Duodenal mucosa (tissue), 2 donors: ENCODE results near the gene TBC1D20.

ENCODE experiments used
- H3K27ac ChIP-seq: one replicate; pipeline ENCODE4 v1.7.0; 2013; ENCODE audit warnings: low read depth, low read length
- H3K27me3 ChIP-seq, 2 donors: one replicate each; pipeline ENCODE4 v1.7.0; 2013; ENCODE audit warnings: low read length in 2 of 2, control low read depth in 1 of 2; ENCODE audit not compliant: insufficient read depth in 2 of 2, control insufficient read depth in 1 of 2
- H3K36me3 ChIP-seq, 2 donors: one replicate each; pipeline ENCODE4 v1.7.0; 2013; ENCODE audit warnings: low read length in 2 of 2, control low read depth in 1 of 2; ENCODE audit not compliant: insufficient read depth in 2 of 2, control insufficient read depth in 1 of 2
- H3K4me1 ChIP-seq, 2 donors: one replicate each; pipeline ENCODE4 v1.7.0; 2013; ENCODE audit warnings: low read length in 2 of 2, control low read depth in 1 of 2; ENCODE audit not compliant: insufficient read depth in 2 of 2, control insufficient read depth in 1 of 2
- H3K4me3 ChIP-seq, 2 donors: one replicate each; pipeline ENCODE4 v1.7.0; 2013; ENCODE audit warnings: low read length in 2 of 2, low read depth in 1 of 2
- H3K9ac ChIP-seq, 2 donors: one replicate each; pipeline ENCODE4 v1.7.0; 2013; ENCODE audit warnings: low read length in 2 of 2, low read depth in 1 of 2
- H3K9me3 ChIP-seq, 2 donors: one replicate each; pipeline ENCODE4 v1.7.0; 2013; ENCODE audit warnings: low read length in 2 of 2, control low read depth in 1 of 2; ENCODE audit not compliant: control insufficient read depth in 1 of 2

TBC1D20 gene

DNA sequence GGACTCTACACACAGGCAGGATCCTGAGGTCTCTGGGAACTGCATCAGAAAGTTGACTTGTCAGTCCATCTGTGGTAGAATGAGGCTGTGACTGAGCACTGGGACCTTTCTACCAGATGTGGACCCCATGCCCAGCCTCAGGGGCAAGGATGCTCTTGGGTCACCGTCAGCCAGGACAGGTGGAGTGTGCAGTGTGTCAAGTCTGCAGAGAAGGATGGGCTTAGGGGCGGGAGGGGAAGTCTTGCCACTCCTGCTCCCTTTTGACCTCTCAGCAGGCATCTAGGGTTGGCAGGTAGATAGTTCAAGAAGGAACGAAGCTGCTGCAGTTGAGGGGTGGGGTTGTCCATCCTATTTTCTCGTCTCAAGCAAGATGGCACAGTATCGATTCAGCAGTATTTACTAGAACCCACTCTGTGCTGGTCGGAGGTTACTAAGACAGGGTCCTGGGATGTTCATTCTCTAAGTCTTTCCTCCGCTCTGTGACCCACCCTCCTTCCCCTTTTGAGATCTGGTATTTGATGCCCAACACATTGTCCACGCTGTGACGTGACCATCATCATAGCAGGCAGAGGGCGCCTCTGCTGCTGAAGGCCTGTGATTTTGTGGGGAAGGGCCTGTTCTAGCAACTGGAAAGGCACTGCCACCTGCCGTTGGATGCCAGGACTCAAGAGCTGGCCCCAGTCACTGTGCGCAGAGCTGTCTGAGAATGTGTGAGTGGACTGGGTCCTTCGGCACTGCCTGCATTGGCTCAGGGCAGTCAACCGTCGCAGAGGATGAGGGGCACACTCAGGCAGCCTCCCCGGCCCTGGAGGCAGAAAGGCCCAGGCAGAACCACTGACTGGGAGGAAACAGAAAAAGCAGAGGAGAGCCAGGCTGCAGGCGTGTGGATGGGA, 31.1 kb downstream of the TBC1D20 start:
- Histone ChIP-seq H3K4me1 (no peaks in the 10 kb centered on the region), H3K9me3 (no peaks in the 10 kb centered on the region), H3K36me3 (peaks cover 36 to 69% of the 10 kb centered on the region in 2 donors), H3K4me3 (no peak overlapping the region), H3K9ac (no peak overlapping the region), H3K27me3 (no peaks in the 10 kb centered on the region), H3K27ac (no peak overlapping the region)

DNA sequence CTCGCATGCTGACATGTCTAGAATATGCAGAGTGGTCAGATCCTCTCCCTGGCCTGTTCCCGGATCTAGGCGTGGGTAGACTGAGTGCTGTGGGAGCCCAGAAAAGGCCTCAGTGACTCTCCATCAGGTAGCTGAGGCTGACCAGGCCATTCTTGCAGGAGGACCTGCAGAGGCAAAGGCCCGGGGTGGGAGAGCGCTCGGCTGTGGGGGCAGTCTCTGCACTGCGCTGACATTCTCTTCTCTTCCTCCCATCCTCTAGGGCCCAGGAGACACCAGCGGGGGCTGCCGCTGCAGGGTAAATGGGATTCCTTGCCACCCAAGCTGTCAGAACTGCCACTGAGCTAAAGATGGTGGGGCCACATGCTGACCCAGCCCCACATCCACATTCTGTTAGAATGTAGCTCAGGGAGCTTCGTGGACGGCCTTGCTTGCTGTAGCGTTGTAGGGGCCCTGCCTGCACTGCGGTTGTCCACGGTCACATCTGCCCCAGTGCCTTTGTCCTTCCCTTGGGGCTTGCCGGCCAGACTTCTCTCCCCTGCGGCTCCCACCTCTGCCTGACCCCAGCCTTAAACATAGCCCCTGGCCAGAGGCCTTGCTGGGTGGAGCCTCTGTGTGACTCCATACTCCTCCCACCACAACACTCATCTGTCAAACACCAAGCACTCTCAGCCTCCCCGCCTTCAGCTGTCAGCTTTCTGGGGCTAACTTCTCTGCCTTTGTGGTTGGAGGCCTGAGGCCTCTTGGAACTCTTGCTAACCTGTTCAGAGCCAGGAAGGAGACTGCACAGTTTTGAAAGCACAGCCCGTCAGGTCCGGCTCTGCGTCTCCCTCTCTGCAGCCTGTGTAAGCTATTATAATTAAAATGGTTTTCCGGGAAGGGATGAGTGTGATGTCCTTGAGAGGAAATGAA, 32.0 kb downstream of the TBC1D20 start:
- no peak overlapping the region for H3K9ac ChIP-seq
- H3K9me3 ChIP-seq, result no peaks in the 10 kb centered on the region
- H3K4me3 ChIP-seq, result no peak overlapping the region
- H3K27ac ChIP-seq, result no peak overlapping the region
- H3K27me3 ChIP-seq, result no peaks in the 10 kb centered on the region
- H3K4me1 ChIP-seq, result no peaks in the 10 kb centered on the region
- peaks cover 27 to 61% of the 10 kb centered on the region in 2 donors for H3K36me3 ChIP-seq

DNA sequence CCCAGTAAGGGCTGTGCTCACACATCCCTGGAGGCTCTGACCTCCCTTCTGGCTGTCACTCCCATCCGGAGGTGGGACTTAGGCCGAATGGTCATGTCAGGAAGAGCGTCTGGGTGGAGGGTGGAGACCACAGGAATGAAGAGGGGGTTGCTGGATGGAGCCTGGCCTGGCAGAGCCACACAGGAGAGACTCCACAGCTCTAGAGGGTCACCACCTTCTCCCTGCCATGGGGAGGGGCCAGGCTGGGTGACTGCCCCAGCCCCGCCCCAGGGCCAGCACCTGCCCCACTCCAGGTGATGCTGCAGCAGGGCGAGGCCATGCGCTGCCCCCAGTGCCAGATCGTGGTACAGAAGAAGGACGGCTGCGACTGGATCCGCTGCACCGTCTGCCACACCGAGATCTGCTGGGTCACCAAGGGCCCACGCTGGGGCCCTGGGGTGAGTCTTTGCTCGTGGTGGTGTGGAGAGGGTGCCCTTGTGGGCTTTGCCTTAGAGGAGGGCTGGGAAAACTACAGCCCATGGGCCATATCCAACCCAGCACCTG, 33.6 kb downstream of the TBC1D20 start:
- no peaks in the 10 kb centered on the region for H3K9me3 ChIP-seq
- H3K27ac ChIP-seq, result no peak overlapping the region
- H3K4me1 ChIP-seq, result no peaks in the 10 kb centered on the region
- H3K4me3 ChIP-seq, result no peak overlapping the region
- peaks cover 36 to 59% of the 10 kb centered on the region in 2 donors for H3K36me3 ChIP-seq
- H3K9ac ChIP-seq, result no peak overlapping the region
- H3K27me3 ChIP-seq, result no peaks in the 10 kb centered on the region

GRCh38 chr20:427849-428657, 34.3 kb downstream of the TBC1D20 start:
- no peaks in the 10 kb centered on the region for H3K4me1 ChIP-seq
- no peak overlapping the region for H3K27ac ChIP-seq
- no peaks in the 10 kb centered on the region for H3K27me3 ChIP-seq
- no peak overlapping the region for H3K9ac ChIP-seq
- no peaks in the 10 kb centered on the region for H3K9me3 ChIP-seq
- no peak overlapping the region for H3K4me3 ChIP-seq
- peaks cover 37 to 62% of the 10 kb centered on the region in 2 donors for H3K36me3 ChIP-seq

DNA sequence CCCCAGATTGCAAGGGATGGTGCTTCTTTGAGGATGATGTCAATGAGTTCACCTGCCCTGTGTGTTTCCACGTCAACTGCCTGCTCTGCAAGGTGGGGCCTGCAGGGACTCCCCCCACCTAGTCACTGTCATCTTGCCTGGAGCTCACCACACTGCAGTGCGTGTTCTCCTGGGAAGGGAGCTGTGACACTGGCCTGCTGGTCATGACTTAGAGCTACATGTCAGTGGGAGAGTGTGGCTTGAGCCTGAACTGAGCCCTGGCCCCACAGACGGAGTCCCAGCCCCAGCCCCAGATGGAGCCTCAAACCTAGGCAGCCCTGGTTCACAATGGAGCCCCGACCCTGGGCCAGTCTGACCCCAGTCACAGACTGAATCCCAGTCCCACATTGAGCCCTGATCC, 34.9 kb downstream of the TBC1D20 start:
- no peaks in the 10 kb centered on the region for H3K9me3 ChIP-seq
- H3K27ac ChIP-seq, result no peak overlapping the region
- H3K9ac ChIP-seq, result no peak overlapping the region
- H3K36me3 ChIP-seq, result peaks cover 34 to 59% of the 10 kb centered on the region in 2 donors
- no peaks in the 10 kb centered on the region for H3K27me3 ChIP-seq
- H3K4me1 ChIP-seq, result no peaks in the 10 kb centered on the region
- no peak overlapping the region for H3K4me3 ChIP-seq

GRCh38 chr20:426566-426965, 35.8 kb downstream of the TBC1D20 start:
- H3K9me3 ChIP-seq, result no peaks in the 10 kb centered on the region
- H3K27me3 ChIP-seq, result no peaks in the 10 kb centered on the region
- no peak overlapping the region for H3K27ac ChIP-seq
- H3K4me1 ChIP-seq, result no peaks in the 10 kb centered on the region
- no peak overlapping the region for H3K9ac ChIP-seq
- peaks cover 32 to 60% of the 10 kb centered on the region in 2 donors for H3K36me3 ChIP-seq
- no peak overlapping the region for H3K4me3 ChIP-seq

- Histone ChIP-seq H3K9me3 (no peaks in the 10 kb centered on the region), H3K27ac (no peak overlapping the region), H3K4me3 (no peak overlapping the region), H3K4me1 (peaks cover 0 to 5% of the 10 kb centered on the region in 2 donors), H3K9ac (no peak overlapping the region), H3K27me3 (no peaks in the 10 kb centered on the region), H3K36me3 (peaks cover 11 to 55% of the 10 kb centered on the region in 2 donors)
These were observed 40.6 kb downstream of the TBC1D20 start for GRCh38 chr20:421685-422250.

- Histone ChIP-seq H3K4me3 (no peak overlapping the region), H3K9ac (no peak overlapping the region), H3K9me3 (no peaks in the 10 kb centered on the region), H3K36me3 (peaks cover 11 to 55% of the 10 kb centered on the region in 2 donors), H3K4me1 (peaks cover 0 to 5% of the 10 kb centered on the region in 2 donors), H3K27me3 (no peaks in the 10 kb centered on the region), H3K27ac (no peak overlapping the region)
These were observed 41.4 kb downstream of the TBC1D20 start for GRCh38 chr20:420721-421574.
